WI38 (cell line): ENCODE results near the gene SLC2A9.

Experiments used
- H3K4me3 ChIP-seq: 2 replicates; pipeline ENCODE4 v1.5.1; 2011; ENCODE audit warnings: low read depth, mild to moderate bottlenecking, control low read depth, low read length
- TF ChIP-seq, protein P1 (sequence below): IDR thresholded peaks from 2 replicates; pipeline ENCODE4 v1.5.1; 2012; ENCODE audit warnings: low read depth, mild to moderate bottlenecking, control low read depth, low read length

SLC2A9 gene

GRCh38 chr4:9845791-9846493 lies 175.4 kb downstream of the SLC2A9 start:
- no peak overlapping the region for H3K4me3 ChIP-seq
- TF ChIP-seq, protein P1, sequence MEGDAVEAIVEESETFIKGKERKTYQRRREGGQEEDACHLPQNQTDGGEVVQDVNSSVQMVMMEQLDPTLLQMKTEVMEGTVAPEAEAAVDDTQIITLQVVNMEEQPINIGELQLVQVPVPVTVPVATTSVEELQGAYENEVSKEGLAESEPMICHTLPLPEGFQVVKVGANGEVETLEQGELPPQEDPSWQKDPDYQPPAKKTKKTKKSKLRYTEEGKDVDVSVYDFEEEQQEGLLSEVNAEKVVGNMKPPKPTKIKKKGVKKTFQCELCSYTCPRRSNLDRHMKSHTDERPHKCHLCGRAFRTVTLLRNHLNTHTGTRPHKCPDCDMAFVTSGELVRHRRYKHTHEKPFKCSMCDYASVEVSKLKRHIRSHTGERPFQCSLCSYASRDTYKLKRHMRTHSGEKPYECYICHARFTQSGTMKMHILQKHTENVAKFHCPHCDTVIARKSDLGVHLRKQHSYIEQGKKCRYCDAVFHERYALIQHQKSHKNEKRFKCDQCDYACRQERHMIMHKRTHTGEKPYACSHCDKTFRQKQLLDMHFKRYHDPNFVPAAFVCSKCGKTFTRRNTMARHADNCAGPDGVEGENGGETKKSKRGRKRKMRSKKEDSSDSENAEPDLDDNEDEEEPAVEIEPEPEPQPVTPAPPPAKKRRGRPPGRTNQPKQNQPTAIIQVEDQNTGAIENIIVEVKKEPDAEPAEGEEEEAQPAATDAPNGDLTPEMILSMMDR, result no peak

- TF ChIP-seq, protein P1, result no peak
- no peak overlapping the region for H3K4me3 ChIP-seq
Observed at GRCh38 chr4:9841072-9841471, 180.2 kb downstream of the SLC2A9 start.

DNA sequence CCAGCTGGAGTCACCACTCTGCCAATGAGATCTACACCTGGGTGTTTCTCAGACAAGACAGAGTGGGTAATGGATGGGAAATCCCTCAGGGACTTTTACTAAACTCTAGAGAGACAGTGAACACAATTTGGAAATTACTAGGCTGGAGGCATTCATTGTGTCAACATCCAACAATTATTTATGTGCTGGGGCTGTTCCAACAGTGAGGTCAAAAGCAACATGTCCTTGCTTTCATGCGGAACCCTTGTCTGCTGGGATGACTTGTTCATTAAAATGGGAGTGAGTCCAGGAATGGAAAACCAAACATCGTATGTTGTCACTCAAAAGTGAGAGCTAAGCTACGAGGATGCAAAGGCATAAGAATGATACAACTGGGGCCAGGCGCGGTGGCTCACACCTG lies 185.9 kb downstream of the SLC2A9 start:
- TF ChIP-seq, protein P1, result no peak
- no peak overlapping the region for H3K4me3 ChIP-seq

DNA sequence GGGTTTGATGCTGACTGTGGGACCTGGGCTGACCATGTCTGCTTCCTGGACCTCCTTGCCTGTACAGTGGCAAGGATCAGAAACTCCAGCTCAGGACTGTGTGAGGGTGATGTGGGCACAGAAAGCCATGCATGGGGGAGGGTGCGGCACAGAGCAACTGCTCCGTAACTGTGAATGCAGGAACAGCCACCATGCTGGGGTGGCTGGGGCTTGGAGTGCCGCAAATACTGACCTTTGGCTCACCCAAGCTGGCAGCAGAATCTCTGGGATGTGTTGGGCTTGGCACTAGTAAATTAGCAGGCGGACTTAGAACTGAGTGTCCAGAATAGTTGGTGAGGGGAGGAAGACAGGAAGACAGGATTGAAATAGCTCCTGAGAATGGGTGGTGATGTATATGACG lies 187.9 kb downstream of the SLC2A9 start:
- H3K4me3 ChIP-seq, result no peak overlapping the region
- TF ChIP-seq, protein P1, result no peak

- H3K4me3 ChIP-seq, result no peak overlapping the region
- TF ChIP-seq, protein P1, result no peak
Observed at GRCh38 chr4:9832640-9833039, 188.7 kb downstream of the SLC2A9 start.

GRCh38 chr4:9826551-9826950 lies 194.7 kb downstream of the SLC2A9 start:
- H3K4me3 ChIP-seq, result no peak overlapping the region
- TF ChIP-seq, protein P1, result no peak

- TF ChIP-seq, protein P1, result no peak
Observed at GRCh38 chr4:9825049-9825448, 196.2 kb downstream of the SLC2A9 start.

More at GRCh38 chr4:9825049-9825448, 196.2 kb downstream of the SLC2A9 start:
- H3K4me3 ChIP-seq, result no peak overlapping the region
